Endodermal cell (in vitro differentiated cells): ENCODE measurements around the gene RABGGTA. TPM values are rescaled to one million over a fixed set of nuclear protein-coding genes. Genes with fewer than 3 reads are reported as not detected.
A peak's percentile ranks its signal among the peaks of the same experiment; 100 is the strongest.

Experiments
- DNase-seq: peaks from one replicate; pipeline ENCODE4 v3.0.0-alpha.2; 2017
- H3K27ac ChIP-seq: 2 replicates; pipeline ENCODE4 v1.5.1; 2013; ENCODE audit warnings: mild to moderate bottlenecking, low read depth, low read length, moderate library complexity
- H3K27me3 ChIP-seq: 2 replicates; pipeline ENCODE4 v1.6.1; 2013; ENCODE audit warnings: mild to moderate bottlenecking, low read length, moderate library complexity; ENCODE audit not compliant: insufficient read depth, control insufficient read depth, poor library complexity, severe bottlenecking
- H3K36me3 ChIP-seq: 2 replicates; pipeline ENCODE4 v1.7.0; 2013; ENCODE audit warnings: mild to moderate bottlenecking, low read length, moderate library complexity; ENCODE audit not compliant: control insufficient read depth, insufficient read depth
- H3K4me1 ChIP-seq: one replicate; pipeline ENCODE4 v1.7.0; 2013; ENCODE audit warnings: low read length; ENCODE audit not compliant: control insufficient read depth, insufficient read depth
- H3K4me3 ChIP-seq: 2 replicates; pipeline ENCODE4 v1.5.1; 2013; ENCODE audit warnings: mild to moderate bottlenecking, low read length, moderate library complexity
- H3K9ac ChIP-seq: 2 replicates; pipeline ENCODE4 v1.6.1; 2013; ENCODE audit warnings: mild to moderate bottlenecking, low read length, moderate library complexity; ENCODE audit not compliant: poor library complexity, severe bottlenecking; ENCODE audit errors: extremely low read depth
- H3K9me3 ChIP-seq: 2 replicates; pipeline ENCODE4 v1.6.1; 2013; ENCODE audit warnings: mild to moderate bottlenecking, low read length, moderate library complexity; ENCODE audit not compliant: control insufficient read depth
- H3K27ac Mint-ChIP-seq: 2 replicates; pipeline ENCODE4 v1.8.0; 2020; ENCODE audit warnings: mixed read lengths
- H3K27me3 Mint-ChIP-seq: 2 replicates; pipeline ENCODE4 v1.8.0; 2021; ENCODE audit warnings: mild to moderate bottlenecking, mixed read lengths; ENCODE audit not compliant: insufficient read depth
- H3K36me3 Mint-ChIP-seq: 2 replicates; pipeline ENCODE4 v1.8.0; 2020; ENCODE audit warnings: low read depth, mixed read lengths
- H3K4me1 Mint-ChIP-seq: 2 replicates; pipeline ENCODE4 v1.8.0; 2020; ENCODE audit warnings: mixed read lengths
- H3K4me3 Mint-ChIP-seq: 2 replicates; pipeline ENCODE4 v1.8.0; 2020; ENCODE audit warnings: mild to moderate bottlenecking, moderate library complexity, mixed read lengths
- H3K9me3 Mint-ChIP-seq: 2 replicates; pipeline ENCODE4 v1.8.0; 2020; ENCODE audit warnings: mild to moderate bottlenecking, mixed read lengths
- CTCF ChIP-seq: fragments of 200-600 bp; sonication (generic); conservative IDR thresholded peaks from 2 replicates; pipeline ENCODE4 v1.5.0; 2021; ENCODE audit warnings: antibody characterized with exemption, mild to moderate bottlenecking
- WGBS, 2 experiments: methylation state at CpG; one replicate each; pipeline versions ENCODE4 v1.1.5 to v1.1.7; 2013; ENCODE audit warnings: missing lambda C conversion rate in 2 of 2, mixed read lengths in 1 of 2; ENCODE audit not compliant: insufficient coverage in 1 of 2, insufficient read length in 1 of 2; 5-methylcytosine and 5-hydroxymethylcytosine counted together
- total RNA-seq, 2 donors: library from RNA; stranded (reverse); fragmentation: NEBNext Ultra II Directional in 1 of 2; extraction: Animal tissue kit (Norgen Biotek cat#: 25700) in 1 of 2; gene quantifications; 2 replicates in 1 of 2; 3 replicates in 1 of 2; pipeline ENCODE4 v1.2.1, GENCODE V29; 2021

The RABGGTA gene
- total RNA-seq, 2 donors from 2014 or later, result 20.2 to 20.5 TPM

GRCh38 chr14:24259282-24260025 lies 11.9 kb downstream of the RABGGTA start:
- Mint-ChIP-seq H3K27ac (no peak overlapping the region), H3K27me3 (no peaks in the 10 kb centered on the region), H3K4me1 (no peaks in the 10 kb centered on the region)

GRCh38 chr14:24258548-24259265 lies 12.7 kb downstream of the RABGGTA start:
- no peak overlapping the region for H3K9ac ChIP-seq
- H3K9me3 Mint-ChIP-seq, result no peaks in the 10 kb centered on the region
- H3K36me3 ChIP-seq, result no peaks in the 10 kb centered on the region
- no peaks in the 10 kb centered on the region for H3K4me1 Mint-ChIP-seq
- no peaks in the 10 kb centered on the region for H3K4me1 ChIP-seq
- 84 to 92% methylated on average over 14 to 18 of the region's 18 CpGs for WGBS, 2 experiments
- H3K27ac Mint-ChIP-seq, result peak overlapping the region; percentile 9
- H3K27ac ChIP-seq, result no peak overlapping the region
- TF ChIP-seq CTCF, result no peak
- no peaks in the 10 kb centered on the region for H3K27me3 ChIP-seq
- no peaks in the 10 kb centered on the region for H3K27me3 Mint-ChIP-seq
- no peak for DNase-seq
- peaks cover 4% of the 10 kb centered on the region for H3K36me3 Mint-ChIP-seq
- H3K4me3 Mint-ChIP-seq, result no peak overlapping the region
- no peak overlapping the region for H3K4me3 ChIP-seq
- no peaks in the 10 kb centered on the region for H3K9me3 ChIP-seq

More at GRCh38 chr14:24259282-24260025, 11.9 kb downstream of the RABGGTA start:
- Histone ChIP-seq H3K9me3 (no peaks in the 10 kb centered on the region), H3K36me3 (no peaks in the 10 kb centered on the region), H3K27ac (no peak overlapping the region), H3K4me1 (no peaks in the 10 kb centered on the region), H3K4me3 (no peak overlapping the region), H3K27me3 (no peaks in the 10 kb centered on the region), H3K9ac (no peak overlapping the region)
- TF ChIP-seq CTCF, result no peak
- H3K36me3 Mint-ChIP-seq, result peaks cover 3% of the 10 kb centered on the region
- DNase-seq, result no peak
- H3K4me3 Mint-ChIP-seq, result no peak overlapping the region
- H3K9me3 Mint-ChIP-seq, result no peaks in the 10 kb centered on the region
- WGBS, 2 experiments, result 89 to 90% methylated on average over 9 to 14 of the region's 16 CpGs

- H3K27me3 ChIP-seq, result no peaks in the 10 kb centered on the region
- no peak for DNase-seq
- no peak overlapping the region for H3K4me3 ChIP-seq
- H3K27ac ChIP-seq, result no peak overlapping the region
- WGBS, 2 experiments, result 97 to 100% methylated on average over 2 to 9 of the region's 9 CpGs
- no peaks in the 10 kb centered on the region for H3K4me1 Mint-ChIP-seq
- H3K27ac Mint-ChIP-seq, result no peak overlapping the region
- H3K9ac ChIP-seq, result no peak overlapping the region
- no peaks in the 10 kb centered on the region for H3K36me3 ChIP-seq
- no peaks in the 10 kb centered on the region for H3K9me3 Mint-ChIP-seq
- H3K9me3 ChIP-seq, result no peaks in the 10 kb centered on the region
- no peak for TF ChIP-seq CTCF
- no peaks in the 10 kb centered on the region for H3K4me1 ChIP-seq
- H3K27me3 Mint-ChIP-seq, result no peaks in the 10 kb centered on the region
- no peak overlapping the region for H3K4me3 Mint-ChIP-seq
- H3K36me3 Mint-ChIP-seq, result peaks cover 4% of the 10 kb centered on the region
These were observed 13.3 kb downstream of the RABGGTA start for GRCh38 chr14:24258119-24258518.
